HG02852 (cell line): ENCODE results near the gene ATP5PF.
"Not testable (repeated sequence)": the region's sequence is repeated elsewhere in the genome, so short reads cannot be mapped to it uniquely, and the experiment has no call there.

Experiments
- ATAC-seq: cut with Tn5 transposase; IDR thresholded peaks from one replicate; pipeline ENCODE4 v1.9.1; 2021; ENCODE audit warnings: mild to moderate bottlenecking, moderate library complexity; ENCODE audit not compliant: unreplicated experiment

Gene ATP5PF

GRCh38 chr21:25732091-25732760 is 2.5 kb downstream of the ATP5PF start:
- ATAC-seq: no peak

GRCh38 chr21:25722631-25723030 is 12.1 kb downstream of the ATP5PF start:
- no peak for ATAC-seq

- ATAC-seq: no peak
Measured at GRCh38 chr21:25721987-25722386, 12.7 kb downstream of the ATP5PF start.

- no peak for ATAC-seq
Measured at GRCh38 chr21:25717491-25718147, 17.1 kb downstream of the ATP5PF start.

GRCh38 chr21:25714066-25714465 is 20.6 kb downstream of the ATP5PF start:
- ATAC-seq: not testable (repeated sequence)

GRCh38 chr21:25710550-25710949 is 24.2 kb downstream of the ATP5PF start:
- ATAC-seq: no peak

- ATAC-seq: no peak
Measured at GRCh38 chr21:25709684-25710265, 24.9 kb downstream of the ATP5PF start.

GRCh38 chr21:25708467-25709065 is 26.1 kb downstream of the ATP5PF start:
- no peak for ATAC-seq

GRCh38 chr21:25701529-25701928 is 33.2 kb downstream of the ATP5PF start:
- no peak for ATAC-seq

- ATAC-seq: no peak
Measured at GRCh38 chr21:25700741-25701140, 34.0 kb downstream of the ATP5PF start.

GRCh38 chr21:25695461-25695860 is 39.2 kb downstream of the ATP5PF start:
- ATAC-seq: not testable (repeated sequence)

GRCh38 chr21:25691976-25692375 is 42.7 kb downstream of the ATP5PF start:
- no peak for ATAC-seq

- ATAC-seq: no peak
Measured at GRCh38 chr21:25689226-25689625, 45.5 kb downstream of the ATP5PF start.

GRCh38 chr21:25688275-25689155 is 46.2 kb downstream of the ATP5PF start:
- no peak for ATAC-seq

GRCh38 chr21:25687787-25688186 is 46.9 kb downstream of the ATP5PF start:
- no peak for ATAC-seq

GRCh38 chr21:25682382-25682781 is 52.3 kb downstream of the ATP5PF start:
- ATAC-seq: no peak

GRCh38 chr21:25676451-25676850 is 58.3 kb downstream of the ATP5PF start:
- ATAC-seq: no peak
